ENCODE results near the gene LRP1B. TPM values are rescaled to one million over a fixed set of nuclear protein-coding genes. Genes with fewer than 3 reads are reported as not detected.

LRP1B gene
- total RNA-seq, 4 donors from 2014 or later, result 37.1 to 82.7 (median 50.9) TPM

GRCh38 chr2:141280037-141280436 is 850.8 kb downstream of the LRP1B start:
- WGBS, 2 donors, result 89 to 91% methylated on average over 4 of the region's 4 CpGs
- Histone ChIP-seq H3K9me3 (no peaks in the 10 kb centered on the region), H3K36me3 (no peaks in the 10 kb centered on the region), H3K27me3 (no peaks in the 10 kb centered on the region), H3K4me3 (replicated peaks in 1 of 3) (no peak overlapping the region), H3K27ac (no peak overlapping the region), H3K4me1 (no peaks in the 10 kb centered on the region)
- TF ChIP-seq, protein P1, sequence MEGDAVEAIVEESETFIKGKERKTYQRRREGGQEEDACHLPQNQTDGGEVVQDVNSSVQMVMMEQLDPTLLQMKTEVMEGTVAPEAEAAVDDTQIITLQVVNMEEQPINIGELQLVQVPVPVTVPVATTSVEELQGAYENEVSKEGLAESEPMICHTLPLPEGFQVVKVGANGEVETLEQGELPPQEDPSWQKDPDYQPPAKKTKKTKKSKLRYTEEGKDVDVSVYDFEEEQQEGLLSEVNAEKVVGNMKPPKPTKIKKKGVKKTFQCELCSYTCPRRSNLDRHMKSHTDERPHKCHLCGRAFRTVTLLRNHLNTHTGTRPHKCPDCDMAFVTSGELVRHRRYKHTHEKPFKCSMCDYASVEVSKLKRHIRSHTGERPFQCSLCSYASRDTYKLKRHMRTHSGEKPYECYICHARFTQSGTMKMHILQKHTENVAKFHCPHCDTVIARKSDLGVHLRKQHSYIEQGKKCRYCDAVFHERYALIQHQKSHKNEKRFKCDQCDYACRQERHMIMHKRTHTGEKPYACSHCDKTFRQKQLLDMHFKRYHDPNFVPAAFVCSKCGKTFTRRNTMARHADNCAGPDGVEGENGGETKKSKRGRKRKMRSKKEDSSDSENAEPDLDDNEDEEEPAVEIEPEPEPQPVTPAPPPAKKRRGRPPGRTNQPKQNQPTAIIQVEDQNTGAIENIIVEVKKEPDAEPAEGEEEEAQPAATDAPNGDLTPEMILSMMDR (IDR thresholded peaks at IDR 0.05), result no peak
- no peak for TF ChIP-seq POLR2A (IDR thresholded peaks at IDR 0.05)
- intact Hi-C loops (cut with DNase I), result no loop called here
- no peak for DNase-seq

DNA sequence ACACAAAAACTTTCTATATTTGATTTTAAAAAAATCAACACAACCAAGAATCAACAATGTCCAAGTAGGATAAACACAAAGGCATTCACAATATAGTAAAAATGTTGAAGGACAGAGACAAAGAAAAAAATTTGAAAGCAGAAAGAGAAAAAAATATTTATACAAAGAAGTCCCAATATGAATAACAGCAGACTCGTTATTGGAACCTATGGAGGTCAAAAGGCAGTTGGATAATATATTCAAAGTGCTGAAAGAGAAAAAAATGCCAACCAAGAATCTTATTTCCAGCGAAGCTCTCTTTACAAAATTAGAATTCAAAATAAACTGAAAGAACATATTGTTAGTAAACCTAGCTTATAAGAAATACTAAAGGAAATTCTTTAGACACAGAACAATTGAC is 859.5 kb downstream of the LRP1B start:
- no peak for DNase-seq
- Histone ChIP-seq H3K27me3 (no peaks in the 10 kb centered on the region), H3K4me1 (no peaks in the 10 kb centered on the region), H3K27ac (no peak overlapping the region), H3K36me3 (no peaks in the 10 kb centered on the region), H3K4me3 (replicated peaks in 1 of 3) (no peak overlapping the region), H3K9me3 (no peaks in the 10 kb centered on the region)
- intact Hi-C loops (cut with DNase I), result no loop called here
- 83 to 93% methylated on average over 2 of the region's 2 CpGs for WGBS, 2 donors
- no peak for TF ChIP-seq POLR2A (IDR thresholded peaks at IDR 0.05)
- TF ChIP-seq, protein P1 (IDR thresholded peaks at IDR 0.05), result no peak

DNA sequence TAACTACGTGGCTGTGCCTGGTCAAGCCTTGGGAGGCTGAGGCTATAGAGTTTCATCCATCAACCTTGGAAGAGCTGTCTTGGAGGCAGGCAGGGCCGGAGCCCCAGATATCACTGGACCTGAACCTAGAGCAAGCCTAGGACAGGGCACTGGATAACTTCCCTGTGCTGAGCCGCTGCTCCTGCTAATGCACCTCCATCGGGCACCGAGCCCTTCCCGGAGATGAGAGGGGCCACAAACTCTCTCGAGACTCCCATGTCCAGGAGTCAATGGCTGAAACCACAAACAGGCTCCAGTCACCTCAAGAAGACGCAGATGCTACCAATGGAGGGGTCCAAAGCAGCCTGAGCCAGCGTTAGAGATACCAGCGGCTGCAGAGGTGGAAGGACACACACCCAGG is 866.0 kb downstream of the LRP1B start:
- TF ChIP-seq, protein P1 (IDR thresholded peaks at IDR 0.05), result no peak
- no peak for TF ChIP-seq POLR2A (IDR thresholded peaks at IDR 0.05)
- no peak for DNase-seq
- Histone ChIP-seq H3K9me3 (no peaks in the 10 kb centered on the region), H3K4me1 (no peaks in the 10 kb centered on the region), H3K27me3 (no peaks in the 10 kb centered on the region), H3K4me3 (replicated peaks in 1 of 3) (no peak overlapping the region), H3K36me3 (no peaks in the 10 kb centered on the region), H3K27ac (no peak overlapping the region)
- intact Hi-C loops (cut with DNase I), result no loop called here
- 90 to 94% methylated on average over 10 of the region's 10 CpGs for WGBS, 2 donors

GRCh38 chr2:141260911-141261310 is 869.9 kb downstream of the LRP1B start:
- 75 to 84% methylated on average over 1 of the region's 1 CpG for WGBS, 2 donors
- Histone ChIP-seq H3K27me3 (no peaks in the 10 kb centered on the region), H3K27ac (no peak overlapping the region), H3K4me1 (no peaks in the 10 kb centered on the region), H3K4me3 (replicated peaks in 1 of 3) (no peak overlapping the region), H3K9me3 (no peaks in the 10 kb centered on the region), H3K36me3 (no peaks in the 10 kb centered on the region)
- intact Hi-C loops (cut with DNase I), result no loop called here
- DNase-seq, result no peak
- TF ChIP-seq, protein P1 (IDR thresholded peaks at IDR 0.05), result no peak
- no peak for TF ChIP-seq POLR2A (IDR thresholded peaks at IDR 0.05)

DNA sequence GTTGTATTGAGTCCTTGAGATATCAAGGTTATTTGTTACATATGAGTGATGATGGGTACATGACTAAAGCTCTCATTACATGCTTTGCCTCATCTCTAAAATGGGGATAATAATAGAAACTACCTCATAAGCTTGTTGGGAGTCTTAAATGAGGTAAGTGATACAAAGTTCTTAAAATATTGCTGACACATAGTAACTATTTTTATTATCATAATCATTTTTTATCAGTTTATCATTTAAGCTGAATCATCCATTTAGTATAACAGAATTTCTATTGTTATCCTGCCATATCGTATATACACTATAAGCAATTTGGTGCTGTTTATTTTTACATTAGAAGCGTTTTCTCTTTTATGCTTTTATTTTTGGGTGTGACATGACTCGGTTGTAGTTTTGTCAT is 871.1 kb downstream of the LRP1B start:
- H3K4me3 ChIP-seq (replicated peaks in 1 of 3), result no peak overlapping the region
- H3K4me1 ChIP-seq, result no peaks in the 10 kb centered on the region
- H3K27me3 ChIP-seq, result no peaks in the 10 kb centered on the region
- H3K27ac ChIP-seq, result no peak overlapping the region
- DNase-seq, result no peak
- TF ChIP-seq, protein P1 (IDR thresholded peaks at IDR 0.05), result no peak
- TF ChIP-seq POLR2A (IDR thresholded peaks at IDR 0.05), result no peak
- intact Hi-C loops (cut with DNase I), result no loop called here
- H3K36me3 ChIP-seq, result no peaks in the 10 kb centered on the region
- WGBS, 2 donors, result 94 to 97% methylated on average over 3 of the region's 3 CpGs
- H3K9me3 ChIP-seq, result no peaks in the 10 kb centered on the region

All from thyroid gland (tissue), 4 donors.